Islet precursor cell (in vitro differentiated cells): ENCODE measurements around the gene SPEM2.

Experiments
- DNase-seq: peaks from one replicate; pipeline ENCODE4 v3.0.0-alpha.2; 2018

The SPEM2 gene

DNA sequence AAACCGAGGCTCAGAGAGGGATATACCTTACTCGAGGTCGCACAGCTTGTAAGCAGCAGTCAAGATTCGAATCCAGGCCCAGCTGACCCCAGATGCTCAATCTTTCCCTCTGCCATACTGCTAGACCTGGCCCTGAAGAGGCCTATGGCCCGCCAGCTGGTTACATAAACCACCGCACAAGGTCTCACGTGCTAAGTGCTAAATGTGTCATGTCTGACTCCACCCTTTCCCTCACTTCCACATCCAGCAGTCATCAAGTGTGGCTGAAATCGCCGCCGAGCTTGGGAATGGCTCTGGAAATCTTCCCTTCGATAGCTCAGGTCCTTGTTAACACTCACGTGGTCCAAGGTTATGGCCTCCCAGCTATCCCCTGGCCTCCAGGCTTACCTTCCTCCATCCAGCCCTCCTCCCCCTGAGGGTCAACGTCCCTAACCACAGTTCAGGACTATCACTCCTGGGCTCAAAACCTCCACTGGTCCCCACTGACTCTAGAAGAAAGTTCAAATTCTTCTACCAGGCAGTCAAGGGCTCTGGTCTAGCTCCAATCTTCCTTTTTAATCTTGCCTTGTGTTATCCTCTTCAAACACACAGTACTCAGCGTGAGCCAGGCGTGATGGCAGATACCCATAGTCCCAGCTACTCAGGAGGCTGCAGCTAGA lies 50.5 kb downstream of the SPEM2 start:
- no peak for DNase-seq

GRCh38 chr17:7476494-7476893 lies 51.1 kb downstream of the SPEM2 start:
- peak; percentile 76 for DNase-seq

- no peak for DNase-seq
These were observed 51.5 kb downstream of the SPEM2 start for GRCh38 chr17:7476951-7477350.
